MM.1S (cell line): ENCODE measurements around the gene C22orf42.
"Not testable (repeated sequence)": the region's sequence is repeated elsewhere in the genome, so short reads cannot be mapped to it uniquely, and the experiment has no call there.

Source experiments
- DNase-seq: peaks from one replicate; pipeline ENCODE4 v3.0.0-alpha.2; 2015
- H2AFZ ChIP-seq: fragments of 300-600 bp; sonication (generic); 2 replicates; pipeline ENCODE4 v1.6.0; 2016; ENCODE audit warnings: antibody characterized with exemption, low read length
- H3F3A ChIP-seq: fragments of 300-600 bp; sonication (generic); 2 replicates; pipeline ENCODE4 v1.6.1; 2016; ENCODE audit warnings: mild to moderate bottlenecking, antibody characterized with exemption, low read length, moderate library complexity, mixed read lengths; ENCODE audit not compliant: insufficient read depth
- H3K27ac ChIP-seq: fragments of 300-600 bp; sonication (generic); 2 replicates; pipeline ENCODE4 v1.5.1; 2016; ENCODE audit warnings: mild to moderate bottlenecking, low read length
- H3K27me3 ChIP-seq: fragments of 300-600 bp; sonication (generic); replicated peaks from 2 replicates; pipeline ENCODE4 v1.6.0; 2016; ENCODE audit warnings: low read length; ENCODE audit not compliant: insufficient read depth
- H3K36me3 ChIP-seq: fragments of 300-600 bp; sonication (generic); replicated peaks from 2 replicates; pipeline ENCODE4 v1.6.1; 2016; ENCODE audit warnings: mild to moderate bottlenecking, low read length, mixed read lengths; ENCODE audit not compliant: insufficient read depth
- H3K4me1 ChIP-seq: fragments of 300-600 bp; sonication (generic); 2 replicates; pipeline ENCODE4 v1.6.1; 2016; ENCODE audit warnings: low read length, mixed read lengths
- H3K4me2 ChIP-seq: fragments of 300-600 bp; sonication (generic); 2 replicates; pipeline ENCODE4 v1.6.0; 2016; ENCODE audit warnings: low read depth, low read length
- H3K4me3 ChIP-seq: fragments of 300-600 bp; sonication (generic); 2 replicates; pipeline ENCODE4 v1.5.1; 2016; ENCODE audit warnings: low read length, mixed read lengths
- H3K79me2 ChIP-seq: fragments of 300-600 bp; sonication (generic); 2 replicates; pipeline ENCODE4 v1.6.1; 2016; ENCODE audit warnings: mixed run types, low read length, mixed read lengths
- H3K9ac ChIP-seq: fragments of 300-600 bp; sonication (generic); 2 replicates; pipeline ENCODE4 v1.6.1; 2016; ENCODE audit warnings: low read length, mixed read lengths
- H3K9me2 ChIP-seq: fragments of 300-600 bp; sonication (generic); replicated peaks from 2 replicates; pipeline ENCODE4 v1.6.1; 2016; ENCODE audit warnings: mild to moderate bottlenecking, low read length, mixed read lengths; ENCODE audit not compliant: insufficient read depth
- H3K9me3 ChIP-seq: fragments of 300-600 bp; sonication (generic); replicated peaks from 2 replicates; pipeline ENCODE4 v1.6.1; 2016; ENCODE audit warnings: mild to moderate bottlenecking, low read length, mixed read lengths; ENCODE audit not compliant: insufficient read depth
- H4K20me1 ChIP-seq: fragments of 300-600 bp; sonication (generic); 2 replicates; pipeline ENCODE4 v1.6.1; 2016; ENCODE audit warnings: mild to moderate bottlenecking, low read length, moderate library complexity, mixed read lengths; ENCODE audit not compliant: insufficient read depth
- EZH2 ChIP-seq: fragments of 300-600 bp; sonication (generic); optimal IDR thresholded peaks from 2 replicates; pipeline ENCODE3; 2017; ENCODE audit warnings: low read depth, mild to moderate bottlenecking, antibody characterized with exemption, low read length, mixed read lengths
- EZH2phosphoT487 ChIP-seq: fragments of 300-600 bp; sonication (generic); IDR thresholded peaks from 2 replicates; pipeline ENCODE4 v1.6.1; 2018; ENCODE audit warnings: antibody characterized with exemption, low read length
- TF ChIP-seq, protein P1 (sequence below): fragments of 300-600 bp; sonication (generic); IDR thresholded peaks from 2 replicates; pipeline ENCODE4 v1.5.1; 2016; ENCODE audit warnings: antibody characterized with exemption, low read length, mixed read lengths

Gene C22orf42

DNA sequence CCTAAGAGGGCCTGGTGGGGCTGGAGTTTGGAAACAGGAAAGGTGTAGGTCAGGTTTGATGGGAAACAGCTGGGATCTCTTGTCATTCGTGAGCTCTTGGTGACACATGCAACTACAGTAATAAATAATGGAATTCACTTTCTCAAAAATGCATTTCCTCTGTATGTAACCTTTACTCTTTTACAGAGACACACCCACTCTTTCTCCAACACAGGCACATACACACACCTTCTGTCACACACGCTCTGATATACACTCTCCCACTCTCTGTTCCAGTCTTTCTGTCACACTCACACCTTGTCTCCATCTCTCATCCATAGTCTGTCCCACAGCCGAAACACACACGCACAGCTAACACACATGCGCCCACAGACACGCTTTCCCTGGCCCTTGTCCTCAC lies 6.6 kb upstream of the C22orf42 start:
- H3K4me2 ChIP-seq, result no peak overlapping the region
- no peaks in the 10 kb centered on the region for H3K4me1 ChIP-seq
- H3K79me2 ChIP-seq, result no peaks in the 10 kb centered on the region
- DNase-seq, result no peak
- H3K9me2 ChIP-seq, result no peaks in the 10 kb centered on the region
- no peak for TF ChIP-seq EZH2phosphoT487
- no peak for TF ChIP-seq EZH2
- TF ChIP-seq, protein P1, sequence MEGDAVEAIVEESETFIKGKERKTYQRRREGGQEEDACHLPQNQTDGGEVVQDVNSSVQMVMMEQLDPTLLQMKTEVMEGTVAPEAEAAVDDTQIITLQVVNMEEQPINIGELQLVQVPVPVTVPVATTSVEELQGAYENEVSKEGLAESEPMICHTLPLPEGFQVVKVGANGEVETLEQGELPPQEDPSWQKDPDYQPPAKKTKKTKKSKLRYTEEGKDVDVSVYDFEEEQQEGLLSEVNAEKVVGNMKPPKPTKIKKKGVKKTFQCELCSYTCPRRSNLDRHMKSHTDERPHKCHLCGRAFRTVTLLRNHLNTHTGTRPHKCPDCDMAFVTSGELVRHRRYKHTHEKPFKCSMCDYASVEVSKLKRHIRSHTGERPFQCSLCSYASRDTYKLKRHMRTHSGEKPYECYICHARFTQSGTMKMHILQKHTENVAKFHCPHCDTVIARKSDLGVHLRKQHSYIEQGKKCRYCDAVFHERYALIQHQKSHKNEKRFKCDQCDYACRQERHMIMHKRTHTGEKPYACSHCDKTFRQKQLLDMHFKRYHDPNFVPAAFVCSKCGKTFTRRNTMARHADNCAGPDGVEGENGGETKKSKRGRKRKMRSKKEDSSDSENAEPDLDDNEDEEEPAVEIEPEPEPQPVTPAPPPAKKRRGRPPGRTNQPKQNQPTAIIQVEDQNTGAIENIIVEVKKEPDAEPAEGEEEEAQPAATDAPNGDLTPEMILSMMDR, result no peak
- H3K9ac ChIP-seq, result no peak overlapping the region
- H3K27me3 ChIP-seq, result no peaks in the 10 kb centered on the region
- H3K9me3 ChIP-seq, result no peaks in the 10 kb centered on the region
- H3K36me3 ChIP-seq, result no peaks in the 10 kb centered on the region
- no peak overlapping the region for H2AFZ ChIP-seq
- H3K4me3 ChIP-seq, result no peak overlapping the region
- no peak overlapping the region for H3K27ac ChIP-seq
- H4K20me1 ChIP-seq, result no peaks in the 10 kb centered on the region
- no peaks in the 10 kb centered on the region for H3F3A ChIP-seq

DNA sequence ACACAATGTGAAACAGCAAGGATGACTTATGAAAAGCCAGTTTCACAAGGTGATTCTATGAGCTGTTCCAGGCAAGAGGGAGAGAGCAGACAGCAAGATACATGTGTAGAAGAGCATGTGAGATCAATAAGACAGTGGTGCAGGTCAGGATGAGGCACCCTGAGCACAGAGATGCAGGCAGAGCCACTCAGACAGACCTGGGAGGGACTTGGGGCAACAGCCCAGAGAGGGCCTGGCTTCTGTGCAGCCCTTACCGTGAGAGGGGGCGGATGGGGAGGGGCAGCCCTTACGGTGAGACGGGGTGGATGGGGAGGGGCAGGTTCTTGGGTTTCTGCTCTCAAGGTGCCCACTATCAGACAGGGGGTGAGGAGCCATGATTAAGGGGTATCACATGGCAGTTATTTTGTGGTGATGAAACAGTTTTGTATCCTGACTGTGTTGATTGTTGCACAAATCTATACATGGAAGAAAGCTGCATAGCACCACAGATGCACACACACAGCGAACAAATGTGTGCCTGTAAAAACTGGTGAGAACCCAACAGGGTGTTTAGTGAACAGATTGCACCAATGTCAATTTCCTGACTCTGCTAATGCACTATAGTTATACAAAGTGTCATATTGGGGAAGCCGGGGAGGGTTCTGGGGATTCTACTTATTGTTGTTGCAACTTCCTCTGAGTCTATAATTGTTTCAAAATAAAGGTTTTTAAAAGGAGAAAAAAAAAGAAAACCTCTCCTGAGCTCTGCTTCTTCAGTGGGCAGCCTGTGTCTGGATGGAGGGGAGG lies 5.2 kb upstream of the C22orf42 start:
- TF ChIP-seq EZH2phosphoT487, result no peak
- no peak for TF ChIP-seq EZH2
- H3F3A ChIP-seq, result no peaks in the 10 kb centered on the region
- H3K9me2 ChIP-seq, result no peaks in the 10 kb centered on the region
- H2AFZ ChIP-seq, result no peak overlapping the region
- no peaks in the 10 kb centered on the region for H3K36me3 ChIP-seq
- no peak for DNase-seq
- no peak overlapping the region for H3K4me3 ChIP-seq
- no peaks in the 10 kb centered on the region for H3K4me1 ChIP-seq
- no peak overlapping the region for H3K9ac ChIP-seq
- H3K79me2 ChIP-seq, result no peaks in the 10 kb centered on the region
- no peaks in the 10 kb centered on the region for H4K20me1 ChIP-seq
- no peak overlapping the region for H3K27ac ChIP-seq
- H3K9me3 ChIP-seq, result no peaks in the 10 kb centered on the region
- H3K27me3 ChIP-seq, result no peaks in the 10 kb centered on the region
- H3K4me2 ChIP-seq, result no peak overlapping the region

DNA sequence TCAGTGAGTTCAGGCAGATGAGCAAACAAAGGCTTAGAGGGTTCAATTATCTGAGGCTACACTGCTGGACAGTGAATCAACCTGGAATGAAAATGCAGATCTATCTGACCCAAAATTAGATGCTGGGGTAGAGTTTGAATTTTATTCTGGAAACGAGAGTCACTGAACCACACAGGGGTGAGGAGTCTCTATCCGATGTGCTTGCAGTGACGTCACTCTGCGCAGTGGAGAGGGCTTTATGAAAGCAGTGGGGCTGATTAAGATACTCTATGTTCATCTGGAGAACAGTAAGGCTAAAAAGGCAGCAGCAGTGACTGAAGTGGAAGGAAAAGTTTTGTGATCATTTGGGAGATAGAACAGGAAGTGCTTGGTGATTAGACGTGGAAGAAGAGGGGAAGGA lies 1.3 kb upstream of the C22orf42 start:
- H3K9me2 ChIP-seq, DNase-seq, H3K4me1 ChIP-seq, H3K4me3 ChIP-seq, H3K36me3 ChIP-seq, H3K4me2 ChIP-seq, H3F3A ChIP-seq, H3K9ac ChIP-seq, H3K27me3 ChIP-seq, H3K79me2 ChIP-seq, H3K9me3 ChIP-seq, H3K27ac ChIP-seq, H4K20me1 ChIP-seq, H2AFZ ChIP-seq: not testable (repeated sequence)

DNA sequence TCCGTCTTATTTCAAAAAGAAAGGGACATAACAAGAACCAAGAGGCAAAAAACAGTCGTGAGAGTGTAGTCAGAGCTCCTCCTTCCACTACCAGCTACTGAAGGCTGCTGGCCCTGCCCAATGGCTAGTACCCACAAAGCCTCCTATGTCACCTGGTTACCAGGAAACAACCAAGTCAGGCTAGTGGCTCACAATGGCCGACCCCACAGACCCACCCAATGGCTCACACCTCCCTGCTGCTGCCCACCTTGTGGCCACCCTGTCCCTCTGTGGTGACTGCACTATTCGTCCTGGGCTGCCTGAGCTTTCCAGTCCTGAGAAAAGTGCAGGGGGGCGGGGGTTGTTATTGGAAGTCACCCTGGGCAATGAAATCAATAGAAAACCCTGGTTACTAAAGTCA lies 1.5 kb downstream of the C22orf42 start:
- H3K4me3 ChIP-seq, H3K4me1 ChIP-seq, H3K9me3 ChIP-seq: not testable (repeated sequence)

DNA sequence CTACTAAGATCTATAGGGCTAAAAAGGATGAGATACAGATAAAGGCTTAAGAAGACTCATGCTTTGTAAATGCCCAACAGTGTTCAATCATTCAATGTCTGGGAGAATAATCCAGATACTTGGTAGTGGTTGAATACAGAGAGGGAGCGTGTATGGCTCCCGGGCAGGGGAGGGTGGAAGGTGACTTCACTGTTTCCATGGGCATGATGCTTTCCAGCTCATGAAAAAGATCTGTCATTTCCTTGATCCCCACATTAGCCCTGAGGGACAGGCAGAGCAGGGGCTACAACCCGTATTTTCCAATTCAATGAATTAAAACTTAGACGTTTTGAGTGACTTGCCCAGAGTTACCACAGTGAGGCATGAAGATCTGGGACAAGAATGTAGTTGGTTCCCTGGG lies 4.4 kb downstream of the C22orf42 start:
- H4K20me1 ChIP-seq, H3K36me3 ChIP-seq, DNase-seq, H3K27me3 ChIP-seq, H3K27ac ChIP-seq, H3K4me2 ChIP-seq, H3F3A ChIP-seq, H3K4me1 ChIP-seq, H2AFZ ChIP-seq, H3K79me2 ChIP-seq, H3K9me2 ChIP-seq, H3K9me3 ChIP-seq, H3K9ac ChIP-seq, H3K4me3 ChIP-seq: not testable (repeated sequence)

More for the DNA sequence above, 1.5 kb downstream of the C22orf42 start:
- H3K27me3 ChIP-seq, H3K27ac ChIP-seq, H3K79me2 ChIP-seq, H3K9me2 ChIP-seq, DNase-seq, H3K4me2 ChIP-seq, H4K20me1 ChIP-seq, H3K36me3 ChIP-seq, H3F3A ChIP-seq, H3K9ac ChIP-seq, H2AFZ ChIP-seq: not testable (repeated sequence)

DNA sequence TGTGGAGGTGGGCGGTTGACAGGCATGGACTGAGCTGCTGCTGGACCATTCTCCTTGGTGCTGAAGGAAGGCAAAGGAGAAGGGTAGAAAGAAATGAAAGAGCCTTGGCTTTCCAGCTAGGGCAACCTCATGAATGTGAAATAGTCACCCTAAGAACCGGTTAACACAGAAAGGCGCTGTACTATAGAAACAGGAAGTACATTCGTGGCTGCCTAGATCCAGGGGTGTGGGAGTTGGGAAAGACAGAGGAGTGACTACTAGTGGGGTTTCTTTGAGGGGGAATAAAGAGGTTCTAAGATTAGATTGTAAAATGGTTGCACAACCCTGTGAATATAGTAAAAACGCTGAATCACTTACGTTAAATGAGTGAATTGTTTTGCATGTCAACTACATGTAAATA lies 7.5 kb downstream of the C22orf42 start:
- not testable (repeated sequence) for H3K79me2 ChIP-seq, H3K36me3 ChIP-seq, H3F3A ChIP-seq, H3K27me3 ChIP-seq, H3K9me2 ChIP-seq, DNase-seq, H4K20me1 ChIP-seq, H3K4me1 ChIP-seq, H3K9me3 ChIP-seq, H3K4me2 ChIP-seq, H2AFZ ChIP-seq, H3K9ac ChIP-seq, H3K4me3 ChIP-seq, H3K27ac ChIP-seq

DNA sequence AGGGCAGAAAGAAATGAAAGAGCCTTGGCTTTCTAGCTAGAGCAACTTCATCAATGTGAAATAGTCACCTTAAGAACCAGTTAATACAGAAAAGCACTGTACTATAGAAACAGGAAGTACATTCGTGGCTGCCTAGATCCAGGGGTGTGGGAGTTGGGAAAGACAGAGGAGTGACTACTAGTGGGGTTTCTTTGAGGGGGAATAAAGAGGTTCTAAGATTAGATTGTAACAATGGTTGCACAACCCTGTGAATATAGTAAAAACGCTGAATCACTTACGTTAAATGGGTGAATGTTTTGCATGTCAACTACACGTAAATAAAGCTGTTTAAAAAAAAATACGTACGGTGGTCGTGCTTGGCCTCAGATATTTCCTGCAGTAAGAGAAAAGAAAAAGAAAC lies 8.5 kb downstream of the C22orf42 start:
- not testable (repeated sequence) for H3K9me3 ChIP-seq, H3F3A ChIP-seq, H3K27ac ChIP-seq, H3K4me1 ChIP-seq, H3K4me2 ChIP-seq, DNase-seq, H3K9ac ChIP-seq, H3K36me3 ChIP-seq, H4K20me1 ChIP-seq, H3K79me2 ChIP-seq, H2AFZ ChIP-seq, H3K4me3 ChIP-seq, H3K27me3 ChIP-seq, H3K9me2 ChIP-seq
